ENCODE data around the gene CXXC5.

Gene CXXC5

DNA sequence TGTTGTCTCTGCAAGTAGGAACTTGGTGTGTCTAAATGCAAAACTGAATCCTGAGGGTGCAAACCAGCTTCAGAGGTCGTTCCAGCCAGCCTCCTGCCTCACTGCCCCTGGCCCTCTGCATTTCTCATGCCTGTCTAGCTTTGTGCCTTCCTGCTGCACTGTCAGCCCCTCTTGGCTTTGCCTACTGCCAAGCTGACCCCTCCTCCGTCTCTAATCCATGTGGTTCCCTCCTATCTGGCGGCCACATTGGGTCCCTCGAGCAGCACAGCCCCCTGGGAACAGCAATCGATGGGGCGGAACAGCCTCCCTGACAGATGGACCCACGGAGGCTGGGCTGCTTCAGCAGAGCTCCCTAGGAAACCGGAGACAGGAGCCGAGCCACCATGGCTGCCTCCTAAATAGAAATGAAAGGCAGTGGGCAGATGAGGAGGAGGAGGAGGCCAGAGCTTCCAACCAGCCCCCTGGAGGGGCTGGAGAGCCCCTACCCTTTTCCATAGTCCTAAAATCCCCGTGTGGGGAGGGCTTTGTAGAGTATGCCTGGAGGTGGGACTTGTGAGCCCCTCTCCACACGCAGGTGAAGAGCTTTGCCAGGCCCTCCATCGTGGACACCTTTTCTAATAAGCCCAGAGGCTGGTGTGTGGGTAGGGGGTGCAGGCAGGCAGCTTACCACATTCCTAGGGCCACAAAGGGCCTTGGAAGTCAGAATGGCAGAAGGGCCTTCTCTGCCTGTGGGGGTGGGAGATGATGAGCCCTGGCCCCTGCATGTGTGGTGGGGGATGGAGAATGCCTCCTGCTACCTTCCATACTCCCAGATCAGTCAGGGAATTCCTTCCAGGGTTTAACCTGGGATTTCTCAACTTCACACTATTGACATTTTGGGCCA lies 9.2 kb upstream of the CXXC5 start:
- DNase-seq, result no peak

DNA sequence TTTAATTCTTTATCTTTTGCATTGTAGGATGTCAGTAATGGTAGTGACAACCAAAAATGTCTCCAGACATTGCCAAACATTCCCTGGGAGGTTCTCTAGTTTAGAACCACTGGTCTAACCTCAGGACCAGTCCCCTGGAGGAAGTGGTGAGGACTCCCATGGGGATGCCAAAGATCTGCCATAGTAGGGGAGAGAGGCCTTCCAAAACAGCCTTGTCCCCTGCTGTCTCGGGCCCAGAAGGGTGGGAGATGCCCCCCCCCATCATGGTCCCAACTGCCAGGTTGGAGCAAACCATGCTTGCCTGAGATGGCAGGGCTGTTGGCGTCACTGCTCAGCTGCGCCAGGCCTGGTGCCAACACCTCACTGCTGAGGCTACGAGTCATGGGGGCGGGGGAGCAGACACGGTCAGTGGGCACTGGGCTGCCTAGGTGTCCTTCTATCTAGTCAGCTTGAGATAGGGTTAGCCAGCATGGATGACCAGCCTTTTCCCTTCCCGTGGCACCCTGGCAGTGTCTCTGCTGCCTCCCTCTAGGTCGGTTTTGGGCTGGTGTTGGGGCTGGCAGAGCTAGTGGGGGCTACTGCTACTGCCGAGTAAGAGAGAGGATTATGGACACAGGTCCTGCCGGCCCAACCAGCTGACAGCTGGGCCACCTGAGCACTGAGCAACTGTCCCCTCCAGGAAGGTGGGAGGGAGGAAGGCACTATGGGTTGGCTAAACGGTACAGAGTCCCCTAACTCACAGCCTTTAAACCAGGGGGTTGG lies 8.3 kb upstream of the CXXC5 start:
- DNase-seq, result no peak

DNA sequence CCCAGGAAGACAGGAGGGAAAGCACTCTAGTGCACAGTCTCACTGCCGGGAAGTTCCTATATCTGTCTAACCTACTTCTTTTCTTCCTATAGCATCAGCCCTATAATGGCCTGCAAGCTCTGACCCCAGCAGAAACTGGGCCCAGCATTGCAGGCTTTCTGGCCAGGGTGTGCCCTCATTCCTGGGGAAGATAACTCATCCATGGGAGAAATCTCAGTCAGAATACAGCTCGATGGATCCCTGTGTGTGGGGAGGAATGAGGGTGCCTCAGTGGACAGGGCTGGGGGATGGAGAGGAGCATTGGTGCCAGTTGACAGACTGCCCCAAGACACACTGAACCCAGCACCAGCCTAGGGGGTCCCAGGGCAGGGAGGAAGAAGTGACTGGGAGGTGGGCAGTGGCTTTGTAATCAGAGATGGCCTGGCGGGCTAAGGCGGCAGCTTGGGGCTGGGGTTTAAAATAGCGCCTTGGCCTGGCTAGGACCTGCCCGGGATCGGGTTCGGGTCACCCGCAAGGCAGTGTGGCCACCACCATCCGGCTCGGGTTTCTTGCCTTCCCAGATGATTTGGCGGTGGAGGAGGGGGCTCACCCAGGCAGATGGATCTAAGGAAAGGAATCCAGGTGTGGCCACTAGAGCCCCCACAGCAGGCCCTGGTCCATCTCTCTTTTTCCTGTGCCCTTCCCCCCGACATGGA lies 7.6 kb upstream of the CXXC5 start:
- no peak for DNase-seq

DNA sequence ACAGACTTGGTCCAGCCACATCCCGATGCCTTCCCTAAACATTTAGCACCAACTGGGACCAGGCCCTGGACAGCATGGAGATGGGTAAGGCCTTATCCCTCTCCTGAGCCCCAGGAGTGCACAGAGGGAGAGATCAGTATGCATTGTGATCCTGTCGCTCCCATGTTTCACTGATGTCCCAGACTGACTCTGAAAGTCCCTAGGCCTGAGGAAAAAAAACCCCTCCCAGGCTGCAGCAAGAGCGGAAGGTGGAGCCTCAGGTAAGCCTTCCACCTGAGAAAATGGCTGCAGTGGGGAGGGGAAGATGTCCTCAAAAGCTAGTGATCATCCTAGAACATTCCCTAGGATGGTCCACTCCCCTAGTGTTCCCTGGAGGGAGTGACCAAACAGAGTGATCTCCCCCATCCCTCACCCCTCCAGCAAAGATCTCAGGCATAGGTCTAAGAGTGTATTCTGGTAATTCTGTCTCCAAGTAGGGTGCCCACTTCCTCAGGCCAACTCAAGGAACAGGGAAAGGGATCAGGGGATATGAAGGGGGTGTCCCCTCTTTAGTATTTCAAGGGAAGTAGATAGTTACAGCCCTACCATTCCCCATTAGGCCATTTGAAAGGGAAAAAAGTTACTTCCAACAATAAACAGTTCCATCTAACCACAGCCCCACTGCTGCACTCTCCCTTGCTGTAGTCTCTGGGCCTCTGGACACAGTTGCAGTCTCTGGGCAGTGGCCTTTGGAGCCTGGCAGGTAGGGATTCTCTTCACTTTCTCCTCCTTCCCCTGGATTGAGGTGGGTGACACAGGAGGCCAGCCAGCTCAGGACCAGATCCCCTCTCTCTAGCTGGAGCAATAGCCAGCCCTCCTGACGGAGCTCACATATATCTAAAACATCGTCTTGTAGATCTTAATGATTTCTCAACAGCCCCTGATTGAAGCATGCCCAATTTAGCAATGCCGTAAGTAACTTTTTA lies 6.8 kb upstream of the CXXC5 start:
- no peak for DNase-seq

DNA sequence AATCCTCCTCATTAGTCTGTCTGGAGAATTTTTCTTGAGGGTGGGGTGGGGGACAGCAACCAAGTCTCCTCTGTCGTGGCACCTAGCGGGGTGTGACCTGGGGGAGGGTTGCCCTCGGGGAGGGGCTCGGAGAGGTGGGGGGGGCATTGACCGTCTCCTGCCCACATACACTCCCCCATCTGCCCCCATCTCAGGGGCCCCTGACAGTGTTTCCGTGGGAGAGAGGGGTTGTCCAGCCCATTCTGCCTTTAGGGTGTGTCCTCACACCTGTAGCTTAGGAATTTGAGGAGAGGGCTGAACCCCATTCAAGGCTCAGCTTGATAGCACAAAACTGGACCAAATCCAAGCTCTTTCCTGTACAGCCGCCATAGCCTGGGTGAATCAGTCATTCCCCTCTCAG lies 5.9 kb upstream of the CXXC5 start:
- no peak for DNase-seq

DNA sequence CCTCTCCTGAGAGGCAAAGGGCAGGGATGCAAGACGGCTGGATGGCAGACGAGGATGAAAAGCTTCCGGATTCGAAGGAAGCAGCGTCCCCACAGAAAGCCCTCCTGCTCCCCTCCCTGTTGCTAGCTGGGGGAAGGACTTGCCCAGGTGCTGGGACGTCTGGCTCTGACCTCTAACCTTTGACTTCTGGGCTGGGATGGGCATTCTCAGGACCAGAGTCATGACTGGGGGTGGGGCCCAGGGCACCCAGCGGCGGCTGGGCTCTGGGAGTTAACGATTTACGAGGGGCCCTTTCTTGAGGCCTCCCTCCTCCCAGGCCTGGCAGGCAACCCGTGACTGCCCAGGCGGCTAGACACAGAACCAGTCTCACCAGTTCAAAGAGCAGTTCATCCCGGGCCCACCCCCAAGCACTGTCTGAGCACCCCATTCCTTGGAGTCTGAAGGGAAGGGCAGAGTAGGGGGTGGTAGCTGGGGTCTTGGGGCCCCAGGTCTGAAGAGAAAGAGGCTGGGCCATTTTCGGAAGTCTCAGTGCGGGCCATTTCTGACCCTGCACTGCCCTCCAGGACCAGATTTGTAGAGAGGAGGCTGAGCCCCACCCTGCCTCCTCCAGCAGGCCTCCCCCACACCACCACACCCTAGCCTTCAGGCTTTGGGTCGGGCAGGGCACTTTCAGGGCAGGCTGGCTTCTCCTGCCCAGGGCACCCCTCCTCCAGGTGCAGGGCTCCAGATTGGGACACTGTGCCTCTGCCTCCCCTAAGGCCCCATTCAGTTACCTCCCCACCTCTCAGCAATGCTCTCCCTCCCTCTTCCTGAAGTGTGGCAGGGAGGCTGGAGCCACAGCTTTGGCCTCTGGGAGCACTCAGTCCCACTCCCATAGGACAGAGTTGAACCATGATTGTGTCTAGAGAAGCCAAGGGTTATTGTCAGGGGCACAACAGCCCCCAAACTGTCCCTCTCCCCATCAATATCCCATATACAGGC lies 5.0 kb upstream of the CXXC5 start:
- no peak for DNase-seq

DNA sequence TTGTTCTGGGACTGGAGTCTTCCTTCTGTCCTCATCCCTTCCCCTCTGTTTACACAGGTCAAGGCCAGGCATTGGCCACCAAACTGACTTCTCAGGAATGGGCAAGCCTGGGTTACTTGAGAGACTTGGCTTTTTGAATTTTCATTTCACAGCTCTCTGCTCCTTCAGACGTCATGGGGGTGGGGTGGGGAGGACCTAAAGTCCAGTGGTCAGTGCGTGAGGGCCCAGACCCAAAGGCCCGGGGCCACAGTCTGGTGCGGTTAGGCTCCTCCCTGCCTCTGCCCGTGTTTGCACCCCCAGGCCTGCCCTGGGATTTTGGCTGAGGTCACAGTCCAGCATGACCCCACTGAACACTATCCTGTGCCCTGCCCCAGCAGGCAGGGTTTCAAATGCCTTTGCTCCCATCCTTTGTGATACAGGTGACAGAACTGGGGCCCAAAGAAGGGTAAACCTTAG lies 4.1 kb upstream of the CXXC5 start:
- no peak for DNase-seq

DNA sequence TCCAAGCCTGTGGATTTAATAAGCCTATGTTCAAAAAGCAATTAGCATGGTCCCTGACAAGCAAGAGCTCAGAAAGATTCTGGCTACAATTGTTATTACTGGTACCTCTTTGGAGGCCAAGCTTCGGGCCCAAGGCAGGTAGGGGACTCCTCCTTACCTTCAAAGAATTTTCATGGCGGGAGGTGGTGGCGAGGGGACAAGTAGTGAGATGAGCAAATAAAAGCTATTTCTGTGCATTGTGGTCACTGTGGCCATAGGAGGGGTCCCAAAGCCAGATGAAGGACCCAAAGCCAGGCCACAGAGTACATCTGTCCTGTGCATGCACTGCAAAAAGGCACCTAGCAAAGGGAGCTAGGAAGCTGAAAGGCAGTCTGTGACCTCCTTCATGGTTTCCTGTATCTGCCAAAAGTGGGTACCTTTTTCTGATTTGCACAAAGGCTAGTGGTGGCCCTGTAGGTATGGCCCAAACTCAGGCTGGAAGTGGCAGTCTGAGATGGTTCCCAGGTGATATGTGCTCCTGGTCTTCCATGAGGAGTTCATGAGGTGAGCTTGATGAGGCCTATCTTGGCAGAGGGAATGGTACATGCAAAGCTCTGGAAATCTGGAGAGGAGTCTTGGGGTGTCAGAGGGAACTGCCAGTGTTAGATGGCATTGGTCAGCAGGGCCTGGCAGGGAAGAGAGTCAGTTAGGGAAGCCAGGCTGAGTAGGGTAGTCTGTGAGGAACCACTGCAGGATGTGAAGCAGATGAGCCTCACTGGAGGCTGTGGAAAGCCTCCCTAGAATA lies 3.3 kb upstream of the CXXC5 start:
- no peak for DNase-seq

DNA sequence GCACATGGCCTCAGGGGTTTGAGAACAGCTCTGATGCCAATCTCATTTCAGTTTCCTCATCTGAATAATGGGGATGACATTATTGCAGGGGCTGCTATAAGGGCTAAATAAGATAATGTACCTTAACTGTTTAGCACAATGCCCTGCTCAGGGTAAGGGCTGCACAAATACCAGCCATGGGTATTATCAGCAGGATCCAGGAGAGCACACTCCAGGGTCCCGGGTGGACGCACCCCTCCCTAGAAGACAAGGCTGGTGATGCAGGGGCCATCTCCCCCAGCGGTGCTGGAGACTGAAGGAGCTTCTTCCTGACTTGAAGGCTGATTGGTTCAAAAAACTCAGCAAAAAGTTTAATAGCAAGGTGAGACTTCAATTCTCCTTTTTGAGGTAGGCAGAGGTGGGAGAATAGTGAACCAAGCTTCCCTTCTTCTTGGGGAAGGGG lies 2.7 kb upstream of the CXXC5 start:
- DNase-seq, result no peak

DNA sequence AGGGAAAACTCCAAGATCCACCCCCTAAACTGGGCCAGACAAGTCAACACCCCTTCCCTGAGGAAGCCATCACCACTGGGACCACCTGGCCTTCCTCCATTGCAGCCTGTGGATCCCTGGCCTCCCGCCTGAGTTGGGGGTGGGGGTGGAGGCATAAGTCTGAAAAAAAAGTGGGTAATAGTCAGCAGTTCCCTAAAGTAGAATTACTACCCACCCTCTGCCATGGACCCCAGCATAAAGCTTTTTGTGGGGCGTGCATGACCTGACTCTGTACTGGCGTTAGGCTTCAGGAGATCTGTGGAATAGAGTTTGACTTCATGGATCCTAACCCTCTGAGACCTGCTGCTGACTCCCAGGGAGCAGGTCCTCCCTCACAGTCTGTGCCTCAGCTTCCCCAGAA lies 2.0 kb upstream of the CXXC5 start:
- DNase-seq, result no peak

DNA sequence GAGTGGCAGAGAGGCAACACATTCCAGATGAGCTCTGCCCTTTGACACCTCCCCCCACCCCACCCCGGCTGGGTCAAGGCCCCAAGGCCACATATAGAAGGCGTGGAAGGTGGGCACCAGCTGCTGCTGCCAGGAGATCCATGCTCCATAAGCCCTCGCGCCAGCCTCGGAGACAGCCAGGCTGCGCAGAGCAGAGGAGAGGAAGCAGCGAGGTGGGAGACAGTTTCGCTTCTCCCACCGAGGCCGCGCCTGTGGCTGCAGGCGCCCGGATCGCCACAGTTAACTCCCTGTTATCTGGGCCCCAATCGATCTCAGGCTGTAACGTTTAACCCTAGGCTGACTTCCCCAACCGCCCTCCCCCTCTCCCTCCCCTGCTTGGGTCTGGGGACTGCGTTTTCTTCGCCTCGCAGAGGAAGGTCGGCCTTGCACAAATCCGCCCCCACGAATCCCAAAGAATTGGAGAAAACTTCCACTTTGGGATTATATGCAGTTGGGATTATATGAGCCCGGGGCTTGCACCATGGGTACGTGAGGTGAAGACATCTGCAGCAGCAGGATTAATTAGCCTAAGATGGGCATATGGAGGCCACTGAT lies 1.1 kb upstream of the CXXC5 start:
- no peak for DNase-seq

DNA sequence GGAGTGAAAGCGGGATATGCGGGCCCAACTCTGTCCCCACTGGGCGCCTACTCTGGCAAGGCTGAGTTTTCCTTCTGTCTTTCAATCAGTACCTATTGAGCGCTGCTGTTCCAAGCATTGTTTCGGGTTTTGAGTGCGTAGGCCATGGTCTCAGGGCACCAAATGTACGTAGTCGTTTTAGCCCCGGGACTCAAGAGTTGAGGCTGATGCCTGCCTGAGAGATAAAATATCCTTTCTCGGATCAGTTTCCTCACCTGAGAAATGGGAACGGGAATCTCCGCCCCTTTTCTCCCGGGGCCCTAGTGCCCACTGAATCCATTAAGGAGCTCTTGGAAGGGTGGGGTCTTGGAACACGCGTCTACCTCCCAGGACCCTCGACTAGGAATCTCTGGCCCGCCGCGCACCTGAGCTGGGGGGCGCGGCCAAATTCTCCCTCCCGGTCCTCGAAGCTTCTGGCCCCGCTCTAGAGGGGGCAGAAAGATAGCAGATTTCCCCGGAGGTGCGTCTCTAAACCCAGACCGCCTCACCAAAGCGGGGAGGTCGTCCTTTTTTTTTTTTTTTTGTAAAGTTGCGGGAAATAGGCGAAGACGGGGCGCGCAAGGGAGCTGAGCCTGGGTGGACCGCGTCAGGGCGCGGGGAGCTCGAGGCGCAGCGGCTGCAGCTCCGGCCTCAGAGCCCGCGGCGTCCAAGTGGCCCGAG lies 494 bp upstream of the CXXC5 start:
- no peak for DNase-seq

DNA sequence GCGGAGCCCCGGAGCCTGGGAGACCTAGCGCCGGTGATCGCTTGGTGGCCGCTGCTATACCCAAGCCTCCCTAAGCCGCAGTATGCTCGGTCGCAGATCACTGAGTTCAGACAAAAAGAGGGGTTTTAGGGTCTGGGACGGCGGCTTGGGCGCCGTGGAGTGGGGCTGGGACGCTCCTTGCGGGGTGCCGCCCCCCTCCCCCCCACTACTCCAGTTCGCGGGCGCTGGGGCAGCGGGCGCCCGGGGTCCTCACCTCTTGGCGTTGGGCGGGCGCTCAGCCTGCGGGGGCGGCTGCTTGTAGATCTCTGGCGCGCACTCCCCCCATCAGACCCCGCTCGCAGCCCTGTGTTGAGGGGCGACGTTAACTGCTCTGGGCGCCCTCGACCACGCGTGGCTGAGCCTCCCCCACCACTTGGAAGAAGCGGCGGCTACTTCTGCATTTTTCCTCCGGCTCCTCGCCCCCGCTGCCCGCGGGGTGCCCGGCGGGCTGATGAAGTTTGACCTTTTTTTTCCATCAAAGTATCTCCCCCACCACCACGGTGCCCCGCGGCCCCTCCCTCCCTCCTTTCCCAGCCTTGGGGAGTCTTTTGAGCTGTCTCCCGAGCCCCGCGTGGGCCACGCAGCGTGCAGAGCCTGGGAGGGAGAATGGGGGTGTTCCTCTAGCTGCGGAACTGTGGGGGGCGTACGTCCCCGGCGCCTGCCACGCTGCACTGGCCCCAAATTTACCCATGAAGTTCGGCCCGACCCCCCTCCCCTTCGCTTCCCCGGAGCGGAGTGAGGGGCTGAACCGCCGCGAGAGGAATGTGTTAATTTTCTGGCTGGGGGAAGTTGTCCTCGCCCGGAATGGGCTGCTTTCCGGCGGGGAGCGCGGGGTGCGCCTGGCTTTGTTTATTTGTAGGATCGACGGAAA lies 1.2 kb downstream of the CXXC5 start:
- no peak for DNase-seq

DNA sequence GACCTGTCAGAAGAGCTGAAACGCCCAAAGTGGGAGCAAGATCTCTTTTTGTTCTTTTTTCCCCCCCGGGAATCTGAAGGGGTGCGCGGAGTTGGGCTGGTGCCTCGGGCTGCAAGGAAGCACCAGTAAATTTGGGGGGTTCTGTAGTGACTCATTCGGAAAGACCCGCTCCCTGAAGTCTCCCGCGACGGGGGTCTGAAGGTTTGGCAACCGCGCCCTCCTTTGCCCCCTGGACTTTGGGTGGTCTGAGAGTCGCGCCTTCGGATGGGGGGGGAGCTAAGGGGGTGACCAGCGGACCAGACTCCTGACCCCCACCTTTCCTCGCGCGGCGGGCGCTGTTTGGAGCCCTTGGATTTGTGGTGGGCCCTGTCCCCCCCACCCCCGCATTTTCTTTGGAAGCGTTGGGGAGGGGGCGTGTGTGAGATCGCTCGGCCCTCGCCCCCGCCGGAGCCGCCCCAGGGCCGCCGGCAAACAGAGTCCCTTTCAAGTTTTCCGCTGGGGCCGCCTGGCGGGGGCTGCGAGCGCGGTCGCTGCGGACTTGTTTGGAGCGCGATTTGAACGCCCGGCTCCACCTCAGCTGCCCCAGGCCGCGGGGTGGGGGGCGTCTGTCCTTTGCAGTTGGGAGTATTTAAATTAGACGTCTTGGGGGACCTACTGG lies 2.0 kb downstream of the CXXC5 start:
- no peak for DNase-seq

DNA sequence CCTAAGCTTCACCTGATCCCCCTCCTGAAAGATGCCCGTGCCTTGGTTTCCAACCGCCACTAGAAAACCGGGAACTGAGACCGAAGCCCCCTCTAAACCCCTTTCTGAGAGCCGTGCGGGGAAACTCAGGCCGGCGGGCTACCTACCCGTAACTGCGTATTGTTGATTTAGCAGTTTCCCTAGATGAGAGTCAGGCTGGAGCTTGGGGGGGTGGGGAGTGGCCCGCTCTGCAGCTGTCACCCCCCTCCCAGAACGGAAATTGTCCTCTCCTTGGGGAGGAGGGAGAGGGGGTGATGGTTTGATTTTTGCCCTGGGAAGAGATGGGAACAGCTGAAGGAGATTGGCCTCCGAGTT lies 2.5 kb downstream of the CXXC5 start:
- DNase-seq, result no peak

DNA sequence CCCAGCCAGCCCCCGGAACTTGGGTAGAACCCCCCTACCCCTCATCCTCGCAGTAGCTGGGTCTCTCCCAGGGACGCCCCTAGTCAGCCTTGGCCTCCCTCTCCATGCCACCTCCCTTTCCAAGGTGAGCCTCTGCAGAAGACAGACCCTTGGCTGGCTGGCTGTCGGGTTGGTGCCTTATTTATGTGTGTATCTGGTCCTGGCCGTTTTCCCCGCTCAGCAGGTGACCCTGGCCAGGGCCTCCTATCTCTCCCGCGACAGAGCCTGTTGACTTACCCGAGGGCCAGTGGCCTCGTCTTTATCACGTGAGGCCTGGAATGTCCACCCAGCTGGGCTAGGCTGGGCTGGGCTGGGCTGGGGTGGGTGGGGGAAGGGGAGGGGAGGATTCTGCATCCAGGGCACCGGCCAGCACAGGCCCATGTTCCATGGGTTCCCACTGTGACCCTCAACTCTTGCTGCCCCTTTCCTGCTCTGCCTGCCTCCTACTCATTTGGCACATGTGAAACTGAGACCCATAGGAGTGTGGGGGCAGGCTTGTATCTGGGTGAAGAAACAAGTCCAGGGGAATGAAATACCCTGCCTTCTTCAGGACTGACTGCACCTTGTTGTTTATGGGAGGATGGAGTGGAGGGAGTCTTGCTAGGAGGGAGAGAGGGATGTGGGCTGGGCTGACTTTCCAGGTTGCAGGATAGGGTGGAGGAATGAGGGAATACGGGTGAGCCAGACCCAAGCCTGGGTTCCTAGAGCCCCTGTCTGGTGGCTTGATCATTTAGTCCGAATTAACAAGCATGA lies 3.1 kb downstream of the CXXC5 start:
- no peak for DNase-seq

Measured in effector CD4-positive, alpha-beta T cell (primary cell).